ENCODE measurements around the gene BAIAP2. TPM values are rescaled to one million over a fixed set of nuclear protein-coding genes. Genes with fewer than 3 reads are reported as not detected.
A peak's percentile ranks its signal among the peaks of the same experiment; 100 is the strongest.

The BAIAP2 gene
- total RNA-seq, 1 donor from 2014 or later = 14.4 TPM

DNA sequence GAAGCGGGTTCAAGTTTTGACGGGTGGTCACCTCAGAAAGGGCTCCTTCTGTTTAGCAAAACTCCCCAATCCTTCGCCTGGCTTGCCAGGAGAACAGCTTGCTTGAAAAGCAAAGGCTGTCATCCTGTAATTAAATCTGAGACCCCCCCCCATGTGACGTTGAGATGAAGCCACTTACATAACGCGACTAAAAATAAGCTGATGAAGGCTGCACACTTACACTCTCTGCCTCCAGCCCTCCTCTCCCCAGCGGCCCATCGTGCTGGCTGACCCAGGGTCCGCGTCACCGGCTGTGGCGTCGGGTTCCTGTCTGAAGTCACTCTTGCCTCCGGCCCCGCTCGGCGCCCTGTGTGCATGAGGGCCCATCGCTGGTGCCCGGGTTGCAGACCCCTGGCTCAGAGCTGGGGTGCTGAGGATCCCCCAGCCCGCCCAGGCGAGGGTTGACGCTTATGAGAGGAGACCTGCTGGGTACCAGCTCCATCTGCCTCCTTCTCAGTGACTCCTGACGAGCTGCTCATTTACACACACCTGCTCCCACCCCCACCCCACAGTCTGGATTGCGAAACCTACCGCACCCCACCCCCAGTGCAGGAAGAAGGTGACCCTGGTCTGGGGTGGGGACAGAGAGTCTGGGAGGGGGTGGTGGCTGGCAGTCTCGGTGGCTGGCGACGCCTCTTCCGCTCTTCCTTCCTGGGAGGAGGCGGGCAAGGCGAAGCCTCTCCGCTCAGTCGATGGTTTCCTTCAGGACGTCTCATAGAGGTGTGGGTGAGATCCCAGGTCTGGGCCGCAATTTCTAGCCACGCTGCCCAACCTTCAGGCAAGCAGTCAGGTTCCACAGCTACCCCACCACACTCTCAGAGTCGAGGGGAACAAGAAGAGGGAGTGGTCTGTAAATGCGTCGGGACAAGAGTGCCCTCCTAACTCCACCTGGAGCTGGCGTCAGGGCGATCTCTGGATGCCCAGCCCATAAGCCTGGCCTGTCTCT is 3.1 kb upstream of the BAIAP2 start:
- Histone ChIP-seq H3K27me3 (peaks cover 11% of the 10 kb centered on the region), H3K36me3 (no peaks in the 10 kb centered on the region), H3K27ac (no peak overlapping the region), H3K4me1 (peaks cover 5 to 21% of the 10 kb centered on the region in 2 donors), H3K9me3 (no peaks in the 10 kb centered on the region), H3K4me3 (no peak overlapping the region)
- DNase-seq (ENCODE audit: low spot score in 2 of 2) = no peak
- TF ChIP-seq, protein P1, sequence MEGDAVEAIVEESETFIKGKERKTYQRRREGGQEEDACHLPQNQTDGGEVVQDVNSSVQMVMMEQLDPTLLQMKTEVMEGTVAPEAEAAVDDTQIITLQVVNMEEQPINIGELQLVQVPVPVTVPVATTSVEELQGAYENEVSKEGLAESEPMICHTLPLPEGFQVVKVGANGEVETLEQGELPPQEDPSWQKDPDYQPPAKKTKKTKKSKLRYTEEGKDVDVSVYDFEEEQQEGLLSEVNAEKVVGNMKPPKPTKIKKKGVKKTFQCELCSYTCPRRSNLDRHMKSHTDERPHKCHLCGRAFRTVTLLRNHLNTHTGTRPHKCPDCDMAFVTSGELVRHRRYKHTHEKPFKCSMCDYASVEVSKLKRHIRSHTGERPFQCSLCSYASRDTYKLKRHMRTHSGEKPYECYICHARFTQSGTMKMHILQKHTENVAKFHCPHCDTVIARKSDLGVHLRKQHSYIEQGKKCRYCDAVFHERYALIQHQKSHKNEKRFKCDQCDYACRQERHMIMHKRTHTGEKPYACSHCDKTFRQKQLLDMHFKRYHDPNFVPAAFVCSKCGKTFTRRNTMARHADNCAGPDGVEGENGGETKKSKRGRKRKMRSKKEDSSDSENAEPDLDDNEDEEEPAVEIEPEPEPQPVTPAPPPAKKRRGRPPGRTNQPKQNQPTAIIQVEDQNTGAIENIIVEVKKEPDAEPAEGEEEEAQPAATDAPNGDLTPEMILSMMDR (IDR thresholded peaks at IDR 0.05) = no peak
- intact Hi-C loops (cut with DNase I) = no loop called here

DNA sequence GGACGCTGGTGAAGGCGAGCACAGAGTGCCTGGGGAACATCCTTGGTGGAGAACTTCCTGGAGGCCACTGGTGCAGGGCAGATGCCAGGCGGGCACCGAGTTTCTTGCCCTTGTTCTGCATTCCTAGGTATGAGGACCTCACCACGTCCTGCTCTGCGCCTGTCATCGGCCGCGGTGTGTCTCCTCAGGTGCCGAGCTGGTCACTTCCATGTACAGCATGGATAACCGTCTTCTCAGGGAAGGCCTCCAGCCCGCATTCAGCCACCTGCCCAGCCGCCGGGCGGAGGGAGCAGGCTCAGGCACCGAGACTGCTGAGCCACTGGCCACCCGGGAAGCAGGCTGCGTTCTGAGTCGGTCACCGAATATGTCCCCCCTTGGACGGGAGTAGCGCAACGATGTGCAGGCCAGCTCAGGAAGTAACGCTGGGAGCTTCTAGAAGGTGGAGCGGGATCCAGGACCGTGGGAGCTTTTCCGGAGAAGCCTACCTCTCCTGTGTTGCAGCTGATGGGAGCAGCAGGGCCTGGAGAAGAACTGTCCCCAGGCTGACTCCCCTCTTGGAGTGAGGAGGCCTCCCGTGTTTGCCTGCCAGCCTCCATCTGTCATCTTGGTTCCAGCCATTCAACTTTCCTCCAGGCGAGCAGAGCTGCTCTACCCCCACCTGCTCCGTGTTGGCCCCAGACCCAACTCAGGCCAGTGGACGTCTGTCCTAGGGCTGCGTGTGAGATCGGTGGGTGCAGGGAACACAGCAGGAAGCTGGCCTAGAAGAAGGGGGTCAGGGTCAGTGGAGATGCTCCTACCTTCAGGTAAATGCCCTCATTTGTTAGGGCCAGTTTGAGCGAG is 2.1 kb upstream of the BAIAP2 start:
- no peak overlapping the region for H3K27ac ChIP-seq
- peaks cover 8% of the 10 kb centered on the region for H3K27me3 ChIP-seq
- peaks cover 9 to 25% of the 10 kb centered on the region in 2 donors for H3K4me1 ChIP-seq
- no peak for DNase-seq (ENCODE audit: low spot score in 2 of 2)
- intact Hi-C loops (cut with DNase I) = no loop called here
- H3K36me3 ChIP-seq = no peaks in the 10 kb centered on the region
- TF ChIP-seq, protein P1 (IDR thresholded peaks at IDR 0.05) = no peak
- no peak overlapping the region for H3K4me3 ChIP-seq
- no peaks in the 10 kb centered on the region for H3K9me3 ChIP-seq

DNA sequence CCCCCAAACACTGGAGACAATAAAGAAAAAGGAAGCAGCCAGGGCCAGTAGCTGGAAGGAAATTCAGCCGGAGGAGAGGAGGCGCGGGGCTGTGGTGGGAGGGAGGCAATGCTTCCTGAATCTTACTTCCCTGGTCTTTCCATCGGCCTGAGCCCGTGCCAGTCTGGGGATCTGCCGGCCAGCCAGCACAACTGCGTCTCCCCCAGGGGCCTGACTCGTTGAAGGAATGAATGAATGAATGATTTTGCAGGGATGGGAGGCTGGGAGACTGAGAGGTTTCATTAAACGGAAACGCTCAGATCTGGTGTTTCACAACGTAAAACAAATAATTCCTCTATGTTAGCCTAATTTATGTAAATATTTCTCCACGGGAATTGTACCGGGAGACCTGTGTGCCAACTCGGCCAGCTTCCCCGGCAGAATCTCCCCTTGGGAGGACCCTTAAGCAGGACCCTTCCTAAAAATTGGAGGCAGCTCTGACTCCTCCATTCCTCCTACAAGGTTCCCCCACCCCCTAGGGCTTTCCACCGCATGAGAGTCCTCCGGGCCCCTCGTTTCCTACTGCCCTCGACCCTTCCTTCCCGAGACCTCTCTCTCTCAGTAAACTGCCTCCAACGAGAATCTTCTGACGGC is 1.3 kb upstream of the BAIAP2 start:
- peaks cover 14 to 33% of the 10 kb centered on the region in 2 donors for H3K4me1 ChIP-seq
- no peaks in the 10 kb centered on the region for H3K9me3 ChIP-seq
- DNase-seq (ENCODE audit: low spot score in 2 of 2) = no peak
- intact Hi-C loops (cut with DNase I) = loop anchor here (1.0 kb wide), 1 partner anchor 578 kb away; no protein-coding TSS in a partner anchor
- TF ChIP-seq, protein P1 (IDR thresholded peaks at IDR 0.05) = no peak
- H3K4me3 ChIP-seq = peak overlapping the region; percentile 62 to 68
- peaks cover 2% of the 10 kb centered on the region for H3K27me3 ChIP-seq
- no peak overlapping the region for H3K27ac ChIP-seq
- H3K36me3 ChIP-seq = no peaks in the 10 kb centered on the region

DNA sequence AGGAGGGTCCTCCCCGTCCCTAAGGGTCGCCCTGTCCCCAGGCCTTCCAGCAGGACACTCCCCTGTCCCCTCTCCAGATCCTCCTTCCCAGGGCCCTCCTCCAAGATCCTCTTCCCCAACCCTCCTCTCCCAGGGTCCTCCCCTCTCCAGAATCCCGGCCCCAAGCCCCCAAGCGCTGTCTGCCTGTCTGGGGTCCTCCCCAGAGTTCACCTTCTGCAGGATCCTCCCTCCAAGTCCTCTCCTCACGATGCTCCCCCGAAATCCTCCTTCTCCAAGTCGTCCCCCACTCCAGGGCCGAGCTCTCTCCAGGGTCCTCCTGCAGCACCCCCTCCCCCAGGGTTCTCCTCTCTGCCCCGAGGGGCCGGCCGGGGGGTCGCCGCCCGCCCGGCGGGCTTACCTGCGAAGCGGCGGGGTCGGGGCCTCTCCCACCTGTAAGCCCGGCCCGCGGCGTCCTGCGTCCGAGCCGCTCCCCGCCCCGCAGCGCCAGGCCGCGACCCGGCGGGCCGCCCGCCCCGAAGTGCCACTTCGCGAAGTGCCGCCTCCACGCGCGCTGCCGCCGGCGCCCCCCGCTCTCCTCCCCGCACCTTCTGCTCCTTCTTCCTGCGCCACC is 678 bp upstream of the BAIAP2 start:
- TF ChIP-seq, protein P1 (IDR thresholded peaks at IDR 0.05) = no peak
- intact Hi-C loops (cut with DNase I) = loop anchor here (1.0 kb wide), 1 partner anchor 579 kb away; no protein-coding TSS in a partner anchor
- Histone ChIP-seq H3K4me3 (peak overlapping the region; percentile 62 to 68), H3K4me1 (peaks cover 14 to 39% of the 10 kb centered on the region in 2 donors), H3K27me3 (no peaks in the 10 kb centered on the region), H3K9me3 (no peaks in the 10 kb centered on the region), H3K36me3 (no peaks in the 10 kb centered on the region), H3K27ac (no peak overlapping the region)
- no peak for DNase-seq (ENCODE audit: low spot score in 2 of 2)

Data from ascending aorta (tissue), 2 donors.